Lung (tissue), 12 donors: ENCODE measurements around the gene MAP4K3. TPM values are rescaled to one million over a fixed set of nuclear protein-coding genes. Genes with fewer than 3 reads are reported as not detected.

ENCODE experiments used
- ATAC-seq: fragments of 200-7000 bp; cut with Tn5 transposase; one replicate; pipeline ENCODE4 v1.9.1; 2020; ENCODE audit warnings: moderate number of reproducible peaks; ENCODE audit not compliant: insufficient read depth, low FRiP score
- DNase-seq, 3 donors: peaks; one replicate each; pipeline ENCODE4 v3.0.0-alpha.2; 2013 to 2017
- H3K27ac ChIP-seq, 2 donors: one replicate each; pipeline ENCODE4 v1.5.1; 2013; ENCODE audit warnings: mild to moderate bottlenecking in 2 of 2, moderate library complexity in 2 of 2, control low read depth in 1 of 2, inconsistent platforms in 1 of 2, low read depth in 1 of 2, low read length in 1 of 2
- H3K27me3 ChIP-seq, 3 donors: one replicate each; pipeline ENCODE4 v1.5.1; 2013; ENCODE audit warnings: low read length in 2 of 3; ENCODE audit not compliant: control insufficient read depth in 3 of 3, insufficient read depth in 3 of 3
- H3K36me3 ChIP-seq, 4 donors: one replicate each; pipeline ENCODE4 v1.5.1; 2013; ENCODE audit warnings: low read length in 4 of 4, mild to moderate bottlenecking in 1 of 4, moderate library complexity in 1 of 4; ENCODE audit not compliant: control insufficient read depth in 4 of 4, insufficient read depth in 4 of 4
- H3K4me1 ChIP-seq, 5 donors: one replicate each; pipeline ENCODE4 v1.5.1; 2013; ENCODE audit warnings: low read length in 5 of 5, mild to moderate bottlenecking in 2 of 5, moderate library complexity in 1 of 5; ENCODE audit not compliant: control insufficient read depth in 5 of 5, insufficient read depth in 5 of 5
- H3K4me3 ChIP-seq: one replicate; pipeline ENCODE4 v1.5.1; 2013; ENCODE audit warnings: mild to moderate bottlenecking, control low read depth, moderate library complexity
- H3K9ac ChIP-seq, 2 donors: one replicate each; pipeline ENCODE4 v1.5.1; 2013; ENCODE audit warnings: low read length in 2 of 2, control low read depth in 1 of 2; ENCODE audit not compliant: insufficient read depth in 1 of 2
- H3K9me3 ChIP-seq, 4 donors: one replicate each; pipeline ENCODE4 v1.5.1; 2013; ENCODE audit warnings: low read length in 3 of 4, mild to moderate bottlenecking in 1 of 4, moderate library complexity in 1 of 4; ENCODE audit not compliant: control insufficient read depth in 4 of 4, insufficient read depth in 3 of 4
- WGBS, 2 donors: extraction: QIAGEN DNeasy Blood & Tissue Kit; methylation state at CpG; one replicate each; pipeline ENCODE4 v1.1.7; 2013; 5-methylcytosine and 5-hydroxymethylcytosine counted together
- polyA plus RNA-seq, 2 donors: library from polyadenylated mRNA; stranded (reverse); fragments of 200-250 nt; gene quantifications; one replicate each; pipeline ENCODE4 v1.2.1, GENCODE V29; 2013
- total RNA-seq, 2 donors: library from RNA; depleted of rRNA in 1 of 2; stranded (reverse); fragments of >200 nt in 1 of 2; gene quantifications; one replicate each; pipeline ENCODE4 v1.2.1, GENCODE V29; 2014 to 2021
- TF ChIP-seq, protein P1 (sequence below): IDR thresholded peaks from 2 replicates; pipeline ENCODE4 v1.5.1; 2012; ENCODE audit warnings: mild to moderate bottlenecking; ENCODE audit errors: control extremely low read depth, extremely low read depth
- donor health status: control.
- donor health status: control.
- donor health status: Bipolar disorder and iron deficiency.
- donor health status: healthy.
- donor health status: DM: yes; HTN: yes; CAD: no.

The MAP4K3 gene
- total and polyA plus RNA-seq, 4 donors: 9.9 to 97.9 (median 27.1) TPM

DNA sequence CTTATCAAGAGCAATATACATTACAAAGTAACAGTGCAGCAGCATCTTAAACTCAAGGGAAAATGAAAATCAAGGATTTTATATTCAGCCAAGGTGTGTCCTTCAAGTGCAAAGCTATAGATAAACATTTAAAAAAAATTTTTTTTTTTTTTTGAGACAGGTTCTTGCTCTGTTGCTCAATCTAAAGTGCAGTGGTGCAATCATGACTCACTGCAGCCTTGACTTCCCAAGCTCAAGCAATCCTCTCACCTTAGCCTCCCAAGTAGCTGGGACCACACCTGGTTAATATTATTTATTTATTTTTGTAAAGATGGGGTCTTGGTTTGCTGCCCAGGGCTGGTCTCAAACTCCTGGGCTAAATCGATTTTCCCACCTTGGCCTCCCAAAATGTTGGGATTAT, 202.3 kb downstream of the MAP4K3 start:
- DNase-seq: no peak
- Histone ChIP-seq H3K27me3 (no peaks in the 10 kb centered on the region), H3K4me1 (no peaks in the 10 kb centered on the region), H3K9me3 (no peaks in the 10 kb centered on the region), H3K9ac (no peak overlapping the region), H3K4me3 (no peak overlapping the region), H3K36me3 (no peaks in the 10 kb centered on the region), H3K27ac (no peak overlapping the region)
- 91 to 100% methylated on average over 1 of the region's 1 CpG for WGBS, 2 donors
- no peak for ATAC-seq
- TF ChIP-seq, protein P1, sequence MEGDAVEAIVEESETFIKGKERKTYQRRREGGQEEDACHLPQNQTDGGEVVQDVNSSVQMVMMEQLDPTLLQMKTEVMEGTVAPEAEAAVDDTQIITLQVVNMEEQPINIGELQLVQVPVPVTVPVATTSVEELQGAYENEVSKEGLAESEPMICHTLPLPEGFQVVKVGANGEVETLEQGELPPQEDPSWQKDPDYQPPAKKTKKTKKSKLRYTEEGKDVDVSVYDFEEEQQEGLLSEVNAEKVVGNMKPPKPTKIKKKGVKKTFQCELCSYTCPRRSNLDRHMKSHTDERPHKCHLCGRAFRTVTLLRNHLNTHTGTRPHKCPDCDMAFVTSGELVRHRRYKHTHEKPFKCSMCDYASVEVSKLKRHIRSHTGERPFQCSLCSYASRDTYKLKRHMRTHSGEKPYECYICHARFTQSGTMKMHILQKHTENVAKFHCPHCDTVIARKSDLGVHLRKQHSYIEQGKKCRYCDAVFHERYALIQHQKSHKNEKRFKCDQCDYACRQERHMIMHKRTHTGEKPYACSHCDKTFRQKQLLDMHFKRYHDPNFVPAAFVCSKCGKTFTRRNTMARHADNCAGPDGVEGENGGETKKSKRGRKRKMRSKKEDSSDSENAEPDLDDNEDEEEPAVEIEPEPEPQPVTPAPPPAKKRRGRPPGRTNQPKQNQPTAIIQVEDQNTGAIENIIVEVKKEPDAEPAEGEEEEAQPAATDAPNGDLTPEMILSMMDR: no peak

DNA sequence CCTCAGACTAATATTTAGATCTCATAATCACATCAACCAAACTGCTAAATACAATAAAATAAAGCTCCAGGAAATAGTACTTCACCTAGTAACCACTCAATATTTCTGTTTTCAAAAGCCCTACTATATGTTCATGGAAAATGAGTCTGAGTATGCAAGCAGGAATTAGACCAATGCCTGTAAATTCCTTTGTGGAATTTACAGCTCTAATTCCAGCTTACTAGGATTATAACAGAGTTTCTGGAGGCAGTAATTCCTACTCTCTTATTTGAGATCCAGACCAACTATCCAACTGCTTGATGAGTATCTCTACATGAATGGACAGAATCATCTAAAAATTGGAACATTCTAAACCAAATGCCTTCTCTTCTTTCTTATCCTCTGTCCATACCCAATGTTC, 204.9 kb downstream of the MAP4K3 start:
- Histone ChIP-seq H3K9ac (no peak overlapping the region), H3K27me3 (no peaks in the 10 kb centered on the region), H3K9me3 (no peaks in the 10 kb centered on the region), H3K4me1 (peaks cover 0 to 9% (median 0%) of the 10 kb centered on the region in 5 donors), H3K27ac (no peak overlapping the region), H3K4me3 (no peak overlapping the region), H3K36me3 (no peaks in the 10 kb centered on the region)
- TF ChIP-seq, protein P1: no peak
- ATAC-seq (no peak), DNase-seq (no peak)

DNA sequence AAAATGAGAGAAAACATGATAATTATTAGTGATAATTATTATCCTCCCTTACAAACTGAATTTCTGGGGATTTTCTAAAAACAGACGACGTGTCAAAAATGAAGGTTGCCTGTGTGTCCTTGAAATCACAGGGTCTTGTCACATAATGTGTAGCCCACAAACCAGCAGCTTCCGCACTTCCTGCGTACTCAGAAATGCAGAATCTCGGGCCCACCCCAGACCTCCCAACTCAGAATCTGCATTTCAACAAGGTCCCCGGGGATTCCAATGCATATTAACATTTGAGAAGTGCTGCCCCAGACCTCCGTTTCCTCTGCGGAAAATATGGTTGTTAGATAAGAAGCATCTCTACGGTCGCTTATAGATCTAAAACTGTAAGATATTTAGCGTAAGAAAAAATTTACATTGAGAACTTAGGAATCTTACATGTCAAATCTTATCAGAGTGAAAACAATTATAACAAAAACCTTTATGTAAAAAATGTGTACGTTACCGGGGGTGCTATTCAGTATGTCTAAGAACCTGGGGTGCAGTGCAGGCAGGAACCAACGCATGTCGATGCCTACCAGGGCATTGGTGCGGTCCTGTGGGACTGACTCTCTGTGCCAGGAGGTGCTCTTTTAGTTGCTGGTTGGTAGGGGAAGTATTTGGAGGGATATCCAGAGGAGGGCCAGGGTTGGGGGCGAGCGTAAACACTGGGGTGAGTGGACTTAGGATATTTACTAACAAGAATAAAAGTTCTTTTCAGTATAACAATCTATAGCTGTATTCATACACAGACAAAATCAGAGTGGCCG, 208.5 kb downstream of the MAP4K3 start:
- H3K9ac ChIP-seq: no peak overlapping the region
- DNase-seq (peak in 2 of 3 donors; percentile 47 to 48), ATAC-seq (no peak)
- no peaks in the 10 kb centered on the region for H3K9me3 ChIP-seq
- H3K4me1 ChIP-seq: peaks cover 0 to 9% (median 0%) of the 10 kb centered on the region in 5 donors
- no peaks in the 10 kb centered on the region for H3K27me3 ChIP-seq
- no peaks in the 10 kb centered on the region for H3K36me3 ChIP-seq
- TF ChIP-seq, protein P1: no peak
- no peak overlapping the region for H3K27ac ChIP-seq
- WGBS, 2 donors: 21 to 26% methylated on average over 19 of the region's 19 CpGs
- no peak overlapping the region for H3K4me3 ChIP-seq
